WERI-Rb-1 (cell line): ENCODE results near the gene ANKFN1.

Experiments used
- DNase-seq: peaks from one replicate; pipeline ENCODE4 v3.0.0-alpha.2; 2020
- H3K27ac ChIP-seq: fragments of 250-450 bp; sonication (Bioruptor Pico); 2 replicates; pipeline ENCODE4 v1.5.1; 2020; ENCODE audit warnings: mild to moderate bottlenecking, moderate library complexity
- H3K27me3 ChIP-seq: fragments of 250-450 bp; sonication (Bioruptor Pico); 2 replicates; pipeline ENCODE4 v1.5.1; 2021; ENCODE audit warnings: mild to moderate bottlenecking, low read depth, moderate library complexity; ENCODE audit not compliant: insufficient read depth, severe bottlenecking
- H3K36me3 ChIP-seq: fragments of 250-450 bp; sonication (Bioruptor Pico); 2 replicates; pipeline ENCODE4 v1.5.1; 2020; ENCODE audit warnings: mild to moderate bottlenecking, moderate library complexity
- H3K4me3 ChIP-seq: 2 replicates; pipeline ENCODE4 v1.5.1; 2011; ENCODE audit warnings: low read depth, mild to moderate bottlenecking, control low read depth, low read length
- H3K9me3 ChIP-seq: fragments of 250-450 bp; sonication (Bioruptor Pico); 2 replicates; pipeline ENCODE4 v1.5.1; 2021; ENCODE audit warnings: mild to moderate bottlenecking, moderate library complexity; ENCODE audit not compliant: severe bottlenecking
- TF ChIP-seq, protein P1 (sequence below): IDR thresholded peaks from 2 replicates; pipeline ENCODE4 v1.5.1; 2011; ENCODE audit warnings: low read depth, mild to moderate bottlenecking, control low read depth, inconsistent platforms, low read length

ANKFN1 gene

GRCh38 chr17:56497132-56497531 lies 343.9 kb downstream of the ANKFN1 start:
- Histone ChIP-seq H3K27me3 (peaks cover 35% of the 10 kb centered on the region), H3K4me3 (no peak overlapping the region)
- TF ChIP-seq, protein P1, sequence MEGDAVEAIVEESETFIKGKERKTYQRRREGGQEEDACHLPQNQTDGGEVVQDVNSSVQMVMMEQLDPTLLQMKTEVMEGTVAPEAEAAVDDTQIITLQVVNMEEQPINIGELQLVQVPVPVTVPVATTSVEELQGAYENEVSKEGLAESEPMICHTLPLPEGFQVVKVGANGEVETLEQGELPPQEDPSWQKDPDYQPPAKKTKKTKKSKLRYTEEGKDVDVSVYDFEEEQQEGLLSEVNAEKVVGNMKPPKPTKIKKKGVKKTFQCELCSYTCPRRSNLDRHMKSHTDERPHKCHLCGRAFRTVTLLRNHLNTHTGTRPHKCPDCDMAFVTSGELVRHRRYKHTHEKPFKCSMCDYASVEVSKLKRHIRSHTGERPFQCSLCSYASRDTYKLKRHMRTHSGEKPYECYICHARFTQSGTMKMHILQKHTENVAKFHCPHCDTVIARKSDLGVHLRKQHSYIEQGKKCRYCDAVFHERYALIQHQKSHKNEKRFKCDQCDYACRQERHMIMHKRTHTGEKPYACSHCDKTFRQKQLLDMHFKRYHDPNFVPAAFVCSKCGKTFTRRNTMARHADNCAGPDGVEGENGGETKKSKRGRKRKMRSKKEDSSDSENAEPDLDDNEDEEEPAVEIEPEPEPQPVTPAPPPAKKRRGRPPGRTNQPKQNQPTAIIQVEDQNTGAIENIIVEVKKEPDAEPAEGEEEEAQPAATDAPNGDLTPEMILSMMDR, result no peak

DNA sequence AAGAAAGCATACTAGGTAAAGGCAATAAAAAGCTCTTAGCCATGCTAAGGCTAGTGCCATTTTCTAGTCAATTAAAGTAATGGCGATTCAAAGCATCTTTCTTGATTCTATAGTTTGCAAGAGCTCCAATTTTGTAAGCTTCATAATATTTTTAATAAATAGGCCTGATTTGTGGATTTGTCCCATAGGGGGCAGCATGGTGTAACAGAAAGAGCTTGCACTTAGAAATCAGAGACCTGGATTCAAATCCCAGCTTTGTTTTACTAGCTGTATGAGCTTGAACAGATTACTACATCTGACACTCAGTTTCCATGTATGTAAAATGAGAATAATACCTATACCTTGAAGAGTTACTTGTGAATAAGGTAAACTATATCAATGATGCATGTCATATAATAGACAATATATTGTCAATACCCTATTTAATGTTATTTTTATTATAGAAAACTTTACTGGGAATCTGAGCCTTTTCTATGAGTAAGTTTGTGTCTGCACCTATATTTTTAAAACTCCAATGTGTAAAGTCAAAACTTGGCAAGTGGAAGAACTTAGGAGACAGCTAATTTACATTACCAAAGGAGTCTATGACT lies 346.6 kb downstream of the ANKFN1 start:
- DNase-seq, result peak; percentile 39
- TF ChIP-seq, protein P1, result peak; percentile 47

More at GRCh38 chr17:56497132-56497531, 343.9 kb downstream of the ANKFN1 start:
- H3K27ac ChIP-seq, result no peak overlapping the region
- H3K36me3 ChIP-seq, result no peaks in the 10 kb centered on the region
- H3K9me3 ChIP-seq, result no peaks in the 10 kb centered on the region
- DNase-seq, result no peak

GRCh38 chr17:56502120-56502654 lies 348.9 kb downstream of the ANKFN1 start:
- no peak for DNase-seq
- Histone ChIP-seq H3K27me3 (peaks cover 16% of the 10 kb centered on the region), H3K4me3 (no peak overlapping the region), H3K9me3 (no peaks in the 10 kb centered on the region), H3K36me3 (no peaks in the 10 kb centered on the region), H3K27ac (no peak overlapping the region)
- TF ChIP-seq, protein P1, result no peak

More for the DNA sequence above, 346.6 kb downstream of the ANKFN1 start:
- Histone ChIP-seq H3K36me3 (no peaks in the 10 kb centered on the region), H3K9me3 (no peaks in the 10 kb centered on the region), H3K4me3 (no peak overlapping the region), H3K27ac (no peak overlapping the region), H3K27me3 (peaks cover 27% of the 10 kb centered on the region)

DNA sequence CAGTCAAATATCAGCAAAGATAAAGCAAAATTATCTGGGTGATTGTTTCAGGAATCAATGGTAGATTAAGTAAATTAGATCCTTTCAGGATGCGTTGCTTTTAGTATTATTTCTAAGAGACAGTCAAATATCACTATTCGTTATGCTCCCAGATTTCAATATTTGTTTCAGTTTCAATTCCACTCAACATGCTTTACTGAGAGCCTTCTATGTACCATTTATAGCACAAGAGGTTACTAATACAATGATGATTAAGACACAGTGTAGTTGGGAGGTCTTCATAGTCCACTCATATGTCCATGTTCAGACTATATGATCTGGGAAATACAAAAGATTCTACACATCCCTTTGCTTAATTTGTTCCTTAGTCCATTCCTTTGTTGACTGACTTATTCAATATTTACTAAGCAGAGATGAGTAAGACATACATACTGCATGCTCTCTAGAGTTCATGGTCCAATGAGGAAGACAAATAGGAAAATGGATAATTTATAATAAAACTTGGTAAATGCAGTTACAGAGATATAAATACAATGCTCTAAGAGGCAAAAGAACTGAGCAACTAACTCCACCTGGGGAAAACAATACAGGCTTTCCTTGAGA lies 352.0 kb downstream of the ANKFN1 start:
- Histone ChIP-seq H3K27ac (no peak overlapping the region), H3K4me3 (no peak overlapping the region), H3K27me3 (peaks cover 24% of the 10 kb centered on the region), H3K9me3 (no peaks in the 10 kb centered on the region), H3K36me3 (no peaks in the 10 kb centered on the region)
- DNase-seq, result no peak
- TF ChIP-seq, protein P1, result no peak

GRCh38 chr17:56506349-56506748 lies 353.1 kb downstream of the ANKFN1 start:
- Histone ChIP-seq H3K27ac (no peak overlapping the region), H3K36me3 (no peaks in the 10 kb centered on the region), H3K27me3 (peaks cover 27% of the 10 kb centered on the region), H3K4me3 (no peak overlapping the region), H3K9me3 (no peaks in the 10 kb centered on the region)
- TF ChIP-seq, protein P1, result no peak
- no peak for DNase-seq
